Activated naive CD4-positive, alpha-beta T cell treated with anti-CD3 and anti-CD28 coated beads for 36 hours (primary cell): ENCODE measurements around the gene COQ2. TPM values are rescaled to one million over a fixed set of nuclear protein-coding genes. Genes with fewer than 3 reads are reported as not detected.
"Not testable (repeated sequence)": the region's sequence is repeated elsewhere in the genome, so short reads cannot be mapped to it uniquely, and the experiment has no call there.

Source experiments
- CTCF ChIA-PET: fragments of 350-600 bp; sonication (Branson Sonifier 250); formaldehyde crosslinking; loops from one replicate; lab custom pipeline; 2021; ENCODE audit warnings: antibody characterized with exemption; lab: Charles Lee
- DNase-seq: peaks from one replicate; pipeline ENCODE4 v3.0.0-alpha.2; 2020
- H3K27ac Mint-ChIP-seq: one replicate; pipeline ENCODE4 v1.8.0; 2021; ENCODE audit warnings: mild to moderate bottlenecking, mixed read lengths
- H3K27me3 Mint-ChIP-seq: one replicate; pipeline ENCODE4 v1.8.0; 2021; ENCODE audit warnings: low read depth, mixed read lengths
- H3K36me3 Mint-ChIP-seq: one replicate; pipeline ENCODE4 v1.8.0; 2021; ENCODE audit warnings: low read depth, mixed read lengths
- H3K4me1 Mint-ChIP-seq: one replicate; pipeline ENCODE4 v1.8.0; 2021; ENCODE audit warnings: low read depth, mixed read lengths
- H3K4me3 Mint-ChIP-seq: one replicate; pipeline ENCODE4 v1.8.0; 2021; ENCODE audit warnings: mild to moderate bottlenecking, moderate library complexity, mixed read lengths
- H3K9me3 Mint-ChIP-seq: one replicate; pipeline ENCODE4 v1.8.0; 2021; ENCODE audit warnings: mixed read lengths
- intact Hi-C: fragments of 100-400 bp; cut with micrococcal nuclease; formaldehyde crosslinking; loops from one replicate; pipeline ENCODE4 v1.15.1; 2023
- total RNA-seq, 2 experiments: library from RNA; stranded (reverse); gene quantifications; one replicate each; pipeline ENCODE4 v1.2.3, GENCODE V29; 2021

Gene COQ2
- total RNA-seq, 2 experiments from 2014 or later = 18.7 to 19.5 TPM

GRCh38 chr4:83315341-83315870, 30.8 kb upstream of the COQ2 start:
- H3K36me3 Mint-ChIP-seq = peaks cover 19% of the 10 kb centered on the region

DNA sequence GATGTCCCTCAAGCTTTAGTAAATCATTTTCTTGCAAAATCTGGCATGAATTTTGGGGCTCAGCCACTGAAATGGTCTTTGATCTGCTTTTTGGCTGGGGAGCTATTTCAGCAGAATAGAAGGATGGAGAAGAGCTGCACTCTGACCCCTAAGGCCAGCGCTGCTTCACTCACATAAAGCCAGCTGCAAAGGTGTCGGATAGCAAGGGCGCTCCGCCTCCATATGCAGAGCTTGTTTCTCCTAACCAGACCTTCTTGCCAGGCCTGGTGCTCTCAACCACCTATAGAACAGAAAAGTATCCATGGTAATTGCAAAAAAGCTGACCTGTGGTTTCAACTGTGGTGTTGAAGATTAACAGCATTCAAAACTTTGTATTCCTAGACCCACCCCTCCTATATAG, 24.1 kb upstream of the COQ2 start:
- H3K4me1 Mint-ChIP-seq = no peaks in the 10 kb centered on the region
- DNase-seq = no peak
- H3K9me3 Mint-ChIP-seq = no peaks in the 10 kb centered on the region
- H3K36me3 Mint-ChIP-seq = peaks cover 11% of the 10 kb centered on the region
- no peak overlapping the region for H3K4me3 Mint-ChIP-seq
- no peak overlapping the region for H3K27ac Mint-ChIP-seq
- intact Hi-C loops = no loop called here
- H3K27me3 Mint-ChIP-seq = no peaks in the 10 kb centered on the region
- CTCF ChIA-PET = no interaction called here

More at GRCh38 chr4:83315341-83315870, 30.8 kb upstream of the COQ2 start:
- CTCF ChIA-PET = interaction anchor here (0.6 kb wide), 1 partner anchor 296 kb away, joined by 3 read pairs; no protein-coding TSS in a partner anchor
- intact Hi-C loops = no loop called here
- no peaks in the 10 kb centered on the region for H3K27me3 Mint-ChIP-seq
- peaks cover 1% of the 10 kb centered on the region for H3K4me1 Mint-ChIP-seq
- no peaks in the 10 kb centered on the region for H3K9me3 Mint-ChIP-seq
- no peak for DNase-seq
- H3K4me3 Mint-ChIP-seq = no peak overlapping the region
- H3K27ac Mint-ChIP-seq = no peak overlapping the region

DNA sequence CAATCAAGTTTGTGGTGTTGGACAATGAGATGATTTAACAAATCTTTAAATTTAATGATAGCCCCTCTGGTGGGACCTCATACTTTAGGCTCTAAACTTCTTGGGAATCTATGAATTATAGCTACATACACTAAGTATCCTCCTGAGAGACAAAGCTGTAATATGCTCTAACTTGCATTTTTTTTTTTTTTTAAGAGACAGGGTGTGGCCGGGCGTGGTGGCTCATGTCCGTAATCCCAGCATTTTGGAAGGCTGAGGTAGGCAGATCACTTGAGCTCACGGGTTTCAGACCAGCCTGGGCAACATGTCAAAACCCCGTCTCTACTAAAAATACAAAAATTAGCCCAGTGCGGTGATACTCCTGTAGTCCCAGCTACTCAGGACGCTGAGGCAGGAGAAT, 23.3 kb upstream of the COQ2 start:
- no peaks in the 10 kb centered on the region for H3K4me1 Mint-ChIP-seq
- CTCF ChIA-PET = interaction anchor here (1.1 kb wide), 1 partner anchor 234 kb away, joined by 8 read pairs; no protein-coding TSS in a partner anchor
- H3K27ac Mint-ChIP-seq = no peak overlapping the region
- intact Hi-C loops = no loop called here
- H3K4me3 Mint-ChIP-seq = no peak overlapping the region
- no peaks in the 10 kb centered on the region for H3K9me3 Mint-ChIP-seq
- H3K27me3 Mint-ChIP-seq = no peaks in the 10 kb centered on the region
- no peak for DNase-seq
- peaks cover 11% of the 10 kb centered on the region for H3K36me3 Mint-ChIP-seq

GRCh38 chr4:83305187-83305586, 20.6 kb upstream of the COQ2 start:
- no peak for DNase-seq
- CTCF ChIA-PET = no interaction called here
- Mint-ChIP-seq H3K36me3 (peaks cover 7% of the 10 kb centered on the region), H3K4me1 (no peaks in the 10 kb centered on the region), H3K9me3 (no peaks in the 10 kb centered on the region), H3K27ac (no peak overlapping the region), H3K27me3 (no peaks in the 10 kb centered on the region), H3K4me3 (no peak overlapping the region)
- intact Hi-C loops = no loop called here

DNA sequence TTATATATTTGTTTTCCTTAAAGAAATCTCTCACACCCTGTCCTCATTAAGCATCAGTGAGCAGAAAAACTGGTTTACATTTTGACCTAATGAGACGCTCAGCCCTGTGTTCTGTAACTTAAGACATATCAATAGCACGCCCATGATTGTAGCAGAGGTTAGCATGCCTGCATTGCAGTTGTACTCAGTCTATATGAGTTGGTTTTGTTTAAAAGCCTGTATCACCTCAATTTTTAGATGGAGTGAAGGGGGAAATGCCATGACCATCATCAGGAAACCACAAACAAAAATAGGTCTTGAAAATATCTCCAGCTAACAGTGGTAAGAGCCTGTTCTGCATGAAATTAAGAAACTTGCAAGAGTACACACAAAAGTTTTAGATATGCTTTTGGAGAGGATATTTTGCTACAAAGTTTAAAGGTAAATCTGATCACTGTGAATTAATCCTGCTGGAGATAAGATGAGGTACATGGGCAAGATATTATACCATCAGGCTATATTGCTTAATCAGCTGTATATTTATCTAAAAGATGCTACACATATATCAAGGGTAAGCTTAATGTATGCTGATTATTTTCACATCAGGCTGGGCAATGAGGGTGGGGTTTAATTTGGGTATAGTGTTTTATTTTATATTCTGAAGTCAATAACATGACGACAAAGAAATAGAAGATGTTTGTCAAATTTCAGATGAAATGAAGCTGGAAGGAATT, 13.1 kb upstream of the COQ2 start:
- intact Hi-C loops = no loop called here
- Mint-ChIP-seq H3K9me3 (no peaks in the 10 kb centered on the region), H3K4me1 (peaks cover 4% of the 10 kb centered on the region), H3K27me3 (no peaks in the 10 kb centered on the region), H3K36me3 (peaks cover 2% of the 10 kb centered on the region), H3K27ac (no peak overlapping the region), H3K4me3 (no peak overlapping the region)
- CTCF ChIA-PET = no interaction called here
- no peak for DNase-seq

DNA sequence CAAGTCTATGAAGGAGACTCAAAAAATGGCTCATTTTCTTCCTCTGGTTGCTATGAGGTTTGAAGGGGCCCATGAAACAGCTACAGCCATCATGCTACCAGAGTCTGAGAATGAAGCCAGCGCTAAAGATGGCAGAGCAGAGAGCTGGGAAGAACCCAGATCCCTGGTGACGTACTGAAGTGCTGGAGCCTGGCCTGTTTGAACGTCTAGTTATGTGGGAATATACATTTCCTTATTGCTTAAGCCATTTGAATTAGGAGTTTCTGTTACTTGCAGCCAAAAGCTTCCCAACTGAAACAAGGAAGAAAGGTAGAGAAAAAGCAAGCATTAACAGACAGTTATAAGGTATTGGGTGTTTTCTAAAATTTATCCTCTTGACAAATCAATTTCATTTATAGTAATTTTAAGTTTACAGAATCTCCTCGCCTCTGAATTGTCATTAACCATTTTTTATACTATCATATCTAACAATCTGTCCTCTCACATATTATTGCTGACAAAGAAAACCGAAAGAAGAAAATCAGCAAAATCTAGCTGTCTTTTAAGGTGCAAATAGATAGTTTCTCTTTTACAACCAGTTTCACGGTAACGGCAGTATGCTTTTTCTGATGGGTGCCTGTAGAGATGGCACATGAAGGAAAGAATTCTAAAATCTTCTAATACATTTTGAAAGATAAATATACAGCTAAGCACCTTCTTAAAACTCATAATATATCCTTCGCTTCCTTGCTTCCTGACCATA, 8.9 kb upstream of the COQ2 start:
- H3K9me3 Mint-ChIP-seq = peaks cover 7% of the 10 kb centered on the region
- H3K4me1 Mint-ChIP-seq = peaks cover 4% of the 10 kb centered on the region
- CTCF ChIA-PET = interaction anchor here (1.0 to 1.9 kb wide), 4 partner anchors 9 to 13 kb away, joined by 3 to 8 read pairs (median 5); partner anchors contain the start of gene COQ2
- no peaks in the 10 kb centered on the region for H3K27me3 Mint-ChIP-seq
- no peak overlapping the region for H3K4me3 Mint-ChIP-seq
- no peak overlapping the region for H3K27ac Mint-ChIP-seq
- no peak for DNase-seq
- intact Hi-C loops = no loop called here
- H3K36me3 Mint-ChIP-seq = peaks cover 2% of the 10 kb centered on the region

- H3K36me3 Mint-ChIP-seq, H3K4me3 Mint-ChIP-seq, intact Hi-C loops, CTCF ChIA-PET, H3K27ac Mint-ChIP-seq, H3K4me1 Mint-ChIP-seq, H3K27me3 Mint-ChIP-seq, H3K9me3 Mint-ChIP-seq, DNase-seq: not testable (repeated sequence)
Observed at GRCh38 chr4:83290059-83290774, 5.6 kb upstream of the COQ2 start.

DNA sequence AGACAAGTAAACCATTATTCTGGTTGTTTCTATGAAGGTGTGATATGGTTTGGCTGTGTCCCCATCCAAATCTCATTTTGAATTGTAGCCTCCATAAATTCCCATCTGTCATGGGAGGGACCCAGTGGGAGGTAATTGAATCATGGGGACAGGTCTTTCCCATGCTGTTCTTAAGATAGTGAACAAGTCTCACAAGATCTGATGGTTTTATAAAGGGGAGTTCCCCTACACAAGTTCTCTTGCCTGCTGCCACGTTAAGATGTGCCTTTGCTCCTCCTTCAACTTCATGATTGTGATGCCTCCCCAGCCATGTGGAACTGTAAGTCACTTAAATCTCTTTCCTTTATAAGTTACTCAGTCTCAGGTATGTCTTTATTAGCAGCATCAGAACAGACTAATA, 3.8 kb upstream of the COQ2 start:
- DNase-seq, CTCF ChIA-PET, H3K27me3 Mint-ChIP-seq, H3K27ac Mint-ChIP-seq, H3K36me3 Mint-ChIP-seq, H3K4me3 Mint-ChIP-seq, intact Hi-C loops, H3K9me3 Mint-ChIP-seq: not testable (repeated sequence)
- peaks cover 11% of the 10 kb centered on the region for H3K4me1 Mint-ChIP-seq

- H3K27ac Mint-ChIP-seq = peak overlapping the region; percentile 91
- DNase-seq = peak; percentile 33
- H3K27me3 Mint-ChIP-seq = no peaks in the 10 kb centered on the region
- H3K9me3 Mint-ChIP-seq = peaks cover 3% of the 10 kb centered on the region
- peaks cover 34% of the 10 kb centered on the region for H3K4me1 Mint-ChIP-seq
- intact Hi-C loops = loop anchor here (1.0 to 2.0 kb wide), 3 partner anchors 49 to 384 kb away; partner anchors contain the start of genes HPSE and THAP9
- H3K4me3 Mint-ChIP-seq = peak overlapping the region; percentile 93
- CTCF ChIA-PET = interaction anchor here (0.6 to 4.1 kb wide), 11 partner anchors 8 to 348 kb away, joined by 3 to 18 read pairs (median 4); partner anchors contain the start of genes COPS4, HELQ and MRPS18C
- peaks cover 4% of the 10 kb centered on the region for H3K36me3 Mint-ChIP-seq
Observed at GRCh38 chr4:83285055-83285407, 433 bp upstream of the COQ2 start.

GRCh38 chr4:83283181-83283580, 1.4 kb downstream of the COQ2 start:
- Mint-ChIP-seq H3K27ac (no peak overlapping the region), H3K4me3 (peak overlapping the region; percentile 93), H3K36me3 (peaks cover 9% of the 10 kb centered on the region), H3K4me1 (peaks cover 34% of the 10 kb centered on the region), H3K9me3 (no peaks in the 10 kb centered on the region), H3K27me3 (no peaks in the 10 kb centered on the region)
- DNase-seq = no peak
- CTCF ChIA-PET = interaction anchor here (0.8 to 4.1 kb wide), 14 partner anchors 9 to 248 kb away, joined by 3 to 18 read pairs (median 8); partner anchors contain the start of genes COPS4, HELQ and MRPS18C
- intact Hi-C loops = loop anchor here (2.0 to 5.0 kb wide), 2 partner anchors 254 to 820 kb away; partner anchors contain the start of gene GPAT3

GRCh38 chr4:83282049-83282535, 2.5 kb downstream of the COQ2 start:
- peak overlapping the region; percentile 20 for H3K27ac Mint-ChIP-seq
- H3K4me3 Mint-ChIP-seq = peak overlapping the region; percentile 19
- H3K4me1 Mint-ChIP-seq = peaks cover 37% of the 10 kb centered on the region
- peak; percentile 76 for DNase-seq
- peaks cover 14% of the 10 kb centered on the region for H3K36me3 Mint-ChIP-seq
- intact Hi-C loops = loop anchor here (1.0 to 5.0 kb wide), 7 partner anchors 30 to 819 kb away; partner anchors contain the start of gene GPAT3
- H3K9me3 Mint-ChIP-seq = no peaks in the 10 kb centered on the region
- H3K27me3 Mint-ChIP-seq = no peaks in the 10 kb centered on the region
- CTCF ChIA-PET = interaction anchor here (0.6 to 4.1 kb wide), 16 partner anchors 8 to 375 kb away, joined by 3 to 30 read pairs (median 6); partner anchors contain the start of genes COPS4, HELQ and MRPS18C
